Measurements from ENCODE around the gene DNAH1.

Gene DNAH1

DNA sequence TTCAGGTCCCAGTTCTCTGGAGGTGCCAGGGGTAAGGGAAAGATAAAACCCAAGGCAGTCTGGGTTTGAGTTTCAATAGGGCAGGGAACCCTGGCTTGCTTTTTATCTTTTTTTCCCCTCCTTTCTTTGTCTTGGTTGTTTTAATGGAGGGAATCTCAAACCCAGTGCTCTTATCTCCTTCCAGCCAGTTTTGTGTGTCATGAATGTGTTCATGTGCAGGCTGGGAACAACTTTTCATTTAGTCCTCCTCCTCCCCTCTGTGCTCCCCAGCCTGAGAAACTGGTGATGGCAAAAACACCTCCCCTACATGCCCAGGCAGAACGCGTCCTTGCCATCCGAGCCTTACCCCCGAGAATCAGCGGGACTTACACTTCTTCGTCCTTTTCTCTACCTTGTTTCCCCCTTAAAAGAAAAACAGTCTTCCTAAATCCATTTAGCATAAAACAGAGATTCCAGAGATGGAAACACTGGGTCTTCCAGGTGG lies 117.9 kb downstream of the DNAH1 start:
- no peak for DNase-seq (ENCODE audit: low read depth)

GRCh38 chr3:52434491-52435115 lies 118.5 kb downstream of the DNAH1 start:
- no peak for DNase-seq (ENCODE audit: low read depth)

DNA sequence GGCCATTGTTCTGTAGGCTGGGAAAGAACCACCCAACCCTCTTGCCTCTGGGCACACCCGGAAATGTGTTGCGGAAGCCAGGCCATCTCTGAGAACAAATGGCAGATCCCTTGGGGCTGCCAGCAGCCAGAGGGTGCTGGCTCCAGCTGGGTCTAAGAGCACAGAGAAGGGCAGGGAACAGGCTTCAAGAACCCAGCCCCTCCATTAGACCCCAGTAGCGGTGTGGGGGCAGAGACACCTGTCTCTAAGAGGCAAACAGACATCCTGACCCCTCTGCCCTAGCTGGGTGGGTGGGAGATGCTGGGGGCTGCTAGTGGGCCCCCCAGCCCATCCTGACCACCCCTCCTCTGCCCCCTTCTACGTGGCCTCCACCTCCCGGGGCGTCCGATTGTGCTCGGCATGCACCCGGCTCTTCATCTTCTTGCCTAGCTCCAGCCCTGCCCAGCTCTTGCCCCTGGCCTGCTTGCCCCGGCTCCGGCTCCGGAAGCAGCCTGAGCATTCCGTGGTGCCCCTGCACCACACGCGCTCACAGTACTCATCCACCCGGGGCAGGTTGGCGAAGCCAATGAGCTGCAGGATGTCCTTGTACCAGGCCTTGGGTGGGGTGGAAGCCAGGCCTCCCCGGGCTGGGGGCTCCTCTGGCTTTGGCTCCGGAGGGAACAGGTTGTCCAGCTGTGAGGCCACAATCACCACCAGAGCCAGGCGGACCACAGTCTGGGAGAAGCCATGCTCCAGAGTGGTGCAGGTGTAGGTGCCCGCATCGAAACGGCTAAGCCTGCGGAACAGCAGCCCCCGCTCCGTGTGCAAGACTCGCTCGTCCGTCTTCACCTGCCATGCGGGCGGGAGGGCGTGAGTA lies 119.4 kb downstream of the DNAH1 start:
- DNase-seq (ENCODE audit: low read depth) = no peak

DNA sequence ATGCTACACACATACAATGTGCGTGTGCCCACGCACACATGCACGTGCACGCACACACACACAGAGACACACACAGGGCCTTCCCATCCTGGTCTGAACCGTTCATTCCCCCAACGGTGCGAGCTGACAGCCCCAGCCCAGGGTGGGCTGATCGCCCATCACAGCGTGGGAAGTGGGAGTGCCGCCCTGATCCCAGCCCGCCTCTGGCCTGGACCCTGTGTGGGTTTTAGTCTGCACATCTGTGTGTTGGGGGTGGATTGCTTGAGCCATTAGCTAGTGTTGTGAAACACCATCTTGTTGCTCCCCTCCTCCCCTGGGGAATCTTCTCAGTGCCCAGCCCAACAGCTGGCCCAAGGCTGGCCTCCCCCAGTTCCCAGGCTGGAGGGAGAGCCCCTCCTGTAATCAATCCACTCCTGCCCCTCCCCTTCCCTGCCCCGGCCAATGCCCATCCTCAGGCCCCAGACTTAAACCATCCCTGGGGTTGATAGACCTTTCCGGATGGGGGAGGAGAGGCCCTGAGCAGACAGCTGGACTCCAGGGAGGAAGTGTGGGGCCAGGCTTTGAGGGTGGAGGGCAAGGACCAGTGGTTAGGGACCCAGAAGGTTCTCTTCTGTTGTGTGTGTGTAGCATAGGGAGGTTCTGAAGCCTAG lies 120.5 kb downstream of the DNAH1 start:
- DNase-seq (ENCODE audit: low read depth) = no peak

- DNase-seq (ENCODE audit: low read depth) = no peak
Measured at GRCh38 chr3:52437326-52438103, 121.4 kb downstream of the DNAH1 start.

DNA sequence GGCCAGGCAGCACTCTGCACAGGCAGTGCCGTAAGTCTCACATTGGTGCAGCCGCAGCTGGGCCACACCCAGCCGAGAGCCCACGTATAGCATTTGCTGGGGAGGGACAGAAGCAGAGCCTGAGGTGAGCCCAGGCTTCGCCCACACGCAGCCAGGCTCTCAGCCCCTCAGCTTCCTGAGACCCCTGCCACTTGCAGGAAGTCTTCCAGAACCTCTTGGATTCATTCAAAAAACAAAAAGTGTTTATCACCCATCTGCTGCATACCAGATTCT lies 121.9 kb downstream of the DNAH1 start:
- no peak for DNase-seq (ENCODE audit: low read depth)

GRCh38 chr3:52438579-52439425 lies 122.7 kb downstream of the DNAH1 start:
- no peak for DNase-seq (ENCODE audit: low read depth)

GRCh38 chr3:52439426-52440248 lies 123.5 kb downstream of the DNAH1 start:
- DNase-seq (ENCODE audit: low read depth) = no peak

GRCh38 chr3:52440249-52440551 lies 124.1 kb downstream of the DNAH1 start:
- no peak for DNase-seq (ENCODE audit: low read depth)

GRCh38 chr3:52440671-52441070 lies 124.6 kb downstream of the DNAH1 start:
- no peak for DNase-seq (ENCODE audit: low read depth)

GRCh38 chr3:52441091-52441771 lies 125.1 kb downstream of the DNAH1 start:
- DNase-seq (ENCODE audit: low read depth) = no peak

DNA sequence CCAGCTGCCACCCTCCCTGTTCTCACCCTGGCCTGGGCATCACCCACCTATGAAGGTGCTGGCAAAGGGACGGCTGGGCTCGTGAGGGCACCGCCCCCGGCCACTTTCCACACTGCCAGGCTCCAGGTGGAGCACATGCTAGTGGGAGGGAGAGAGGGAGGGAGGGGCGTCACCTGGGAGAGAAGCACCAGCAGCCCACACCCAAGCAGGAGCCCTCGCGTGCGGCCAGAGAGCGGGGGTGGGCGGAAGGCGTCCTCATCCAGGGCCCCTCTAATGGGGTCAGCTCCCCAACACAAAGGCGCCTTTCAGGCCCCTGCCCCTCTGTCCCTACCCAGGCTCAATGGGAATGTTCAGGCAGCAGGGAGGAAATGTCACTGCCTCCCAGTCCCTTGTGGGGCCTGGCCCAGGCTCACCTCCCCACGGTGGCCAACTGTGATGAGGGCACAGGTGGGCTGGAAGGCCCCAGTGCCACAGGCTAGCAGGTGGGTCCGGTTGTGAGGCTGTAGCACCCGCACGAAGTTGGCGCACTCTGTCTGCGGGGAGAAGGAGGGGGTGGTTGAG lies 125.7 kb downstream of the DNAH1 start:
- no peak for DNase-seq (ENCODE audit: low read depth)

- no peak for DNase-seq (ENCODE audit: low read depth)
Measured at GRCh38 chr3:52442409-52443267, 126.5 kb downstream of the DNAH1 start.

- no peak for DNase-seq (ENCODE audit: low read depth)
Measured at GRCh38 chr3:52443268-52443610, 127.1 kb downstream of the DNAH1 start.

GRCh38 chr3:52443791-52444687 lies 127.9 kb downstream of the DNAH1 start:
- no peak for DNase-seq (ENCODE audit: low read depth)

DNA sequence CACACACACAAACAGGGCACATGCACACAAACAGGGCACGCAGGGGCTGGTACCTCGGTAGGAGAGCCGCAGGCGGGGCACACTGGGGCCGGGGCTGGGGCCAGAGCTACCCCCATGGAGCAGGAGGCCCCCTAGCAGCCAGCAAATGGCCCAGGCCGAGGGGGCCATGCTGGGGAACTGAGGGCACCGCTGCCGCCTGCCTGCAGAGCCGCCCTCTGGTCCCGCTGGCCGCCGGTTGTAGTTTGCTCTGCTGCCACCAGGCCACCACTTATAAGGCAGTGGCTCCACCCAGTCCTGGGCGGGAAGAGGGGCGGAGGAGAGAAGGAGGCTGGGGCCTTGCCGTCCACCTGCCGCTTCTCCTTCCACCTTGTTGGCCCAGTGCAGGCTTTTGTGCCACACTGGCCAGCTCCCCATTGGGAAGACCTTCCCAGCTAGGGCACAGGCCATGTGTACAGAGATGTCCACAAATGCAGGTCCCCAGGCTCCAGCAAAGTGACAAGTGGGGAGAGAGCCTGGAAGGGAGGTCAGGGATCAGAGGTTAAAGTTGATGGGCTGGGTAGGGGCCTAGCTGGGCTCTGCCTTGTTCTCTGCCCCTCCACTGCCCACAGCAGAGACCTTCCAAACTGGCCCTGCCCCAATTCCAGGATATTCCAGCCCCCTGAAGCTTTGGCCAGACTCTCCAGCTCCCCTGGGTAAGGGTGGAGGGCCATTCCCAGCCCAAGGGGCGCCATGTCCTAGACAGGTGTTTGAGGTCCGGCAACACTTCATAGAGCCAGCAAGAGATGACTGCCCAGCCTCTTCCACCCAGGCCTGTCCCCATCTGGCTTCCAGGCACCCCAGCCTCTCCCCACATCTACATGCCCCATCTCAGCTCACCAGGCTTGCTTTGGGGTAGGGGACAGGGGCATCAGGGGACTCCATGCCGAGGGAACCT lies 129.0 kb downstream of the DNAH1 start, which contains the start of gene SEMA3G:
Gene SEMA3G (minus strand): TSS at position 244 of the 934 bp plus-strand sequence. CDS start 76 bp downstream, at position 168.
- peak; percentile 62 for DNase-seq (ENCODE audit: low read depth)

GRCh38 chr3:52446042-52446441 lies 129.9 kb downstream of the DNAH1 start:
- DNase-seq (ENCODE audit: low read depth) = no peak

All from activated T-cell treated with anti-CD3 and anti-CD28 coated beads for 24 hours (primary cell).